ENCODE data around the gene ATAD5. TPM values are rescaled to one million over a fixed set of nuclear protein-coding genes. Genes with fewer than 3 reads are reported as not detected.

Gene ATAD5
- total and polyA plus RNA-seq, 2 of the 13 experiments (the other 11 are each of a cell fraction or from before 2014, with no cell fraction given) = 1.8 to 10.7 TPM

DNA sequence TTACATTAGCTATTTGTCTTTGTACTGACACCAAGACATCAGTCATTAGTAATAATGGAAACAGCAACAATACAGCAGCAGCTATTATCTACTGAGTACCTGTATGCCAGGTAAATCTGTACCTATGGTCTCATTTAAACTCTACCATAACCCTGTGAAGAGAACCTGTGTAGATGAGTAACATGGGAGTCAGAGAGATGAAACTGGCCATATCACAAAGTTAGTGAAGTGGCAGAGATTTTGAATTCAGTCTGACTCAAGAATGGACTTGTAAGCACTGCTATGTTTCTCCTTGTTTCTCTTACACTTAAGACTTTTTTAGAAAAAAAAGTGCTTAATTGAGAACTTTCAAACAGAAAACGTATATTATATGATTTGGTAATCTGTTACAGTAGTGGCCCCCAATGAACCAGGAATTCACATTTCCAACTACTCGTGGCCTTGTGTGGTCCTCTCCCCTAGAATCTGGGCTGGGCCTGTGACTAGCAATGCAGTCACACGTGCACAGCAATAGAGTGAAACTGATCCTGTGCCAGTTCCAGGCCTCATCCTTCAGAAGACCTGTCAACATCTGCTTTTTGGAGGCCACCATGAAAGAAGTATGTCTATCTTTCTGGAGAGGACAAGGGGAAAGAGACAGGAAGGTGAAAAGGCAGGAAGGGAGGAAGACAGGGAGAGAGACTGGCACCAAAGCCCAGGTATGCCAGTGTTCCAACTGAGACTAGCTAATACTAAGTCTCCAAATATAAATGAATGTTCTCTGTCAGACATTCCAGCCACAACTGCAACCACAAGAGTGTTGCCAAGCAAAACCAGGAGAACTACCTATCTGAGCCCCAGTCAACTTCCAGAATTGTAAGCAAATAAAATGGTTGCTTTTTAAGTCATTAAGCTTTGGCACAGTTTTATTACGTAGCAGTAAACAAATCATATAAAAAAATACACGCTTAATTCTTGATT lies 19.3 kb upstream of the ATAD5 start:
- Histone ChIP-seq H3K27me3 (ENCODE audit: control insufficient read depth in 1 of 2, insufficient read depth in 2 of 2, low read length in 2 of 2) (no peaks in the 10 kb centered on the region), H3K9ac (ENCODE audit: insufficient read depth, low read depth, low read length) (no peak overlapping the region), H3K4me3 (replicated peaks in 1 of 3; ENCODE audit: insufficient read depth in 1 of 3, low read depth in 2 of 3, low read length in 3 of 3) (no peak overlapping the region), H3K4me2 (ENCODE audit: low read depth, low read length) (no peak overlapping the region), H2AFZ (ENCODE audit: low read length) (no peak overlapping the region), H3K9me3 (ENCODE audit: low read length) (no peaks in the 10 kb centered on the region), H3K4me1 (ENCODE audit: insufficient read depth, low read length) (no peaks in the 10 kb centered on the region), H3K79me2 (ENCODE audit: insufficient read depth, low read length) (no peaks in the 10 kb centered on the region), H3K27ac (ENCODE audit: extremely low read length, insufficient read depth, low read length) (no peak overlapping the region), H3K36me3 (replicated peaks in 1 of 2; ENCODE audit: control insufficient read depth in 1 of 2, insufficient read depth in 2 of 2, low read length in 2 of 2) (peaks cover 0 to 10% of the 10 kb centered on the region in 2 experiments; a peak in 2 of 5 replicates), H4K20me1 (ENCODE audit: insufficient read depth, low read length) (no peaks in the 10 kb centered on the region)
- FAIRE-seq = no peak
- ChIA-PET POLR2A (no interaction called here), CTCF (ENCODE audit: low intra/inter-chr PET ratio, low total read pairs) (no interaction called here)
- no peak for DNase-seq (ENCODE audit: low spot score)
- intact Hi-C loops (cut with micrococcal nuclease; ENCODE audit: unreplicated experiment) (no loop called here), in situ Hi-C loops (cut with HindIII; ENCODE audit: extremely low pct_ligation_motif_present, low pct_unique_long_range_greater_than_20kb) (no loop called here)
- BruUV-seq (replicated peaks) = no TSS peak
- no peak for TF ChIP-seq IKZF5 (CRISPR knock-in tag; IDR thresholded peaks at IDR 0.05)
- TF ChIP-seq SMAD1 (CRISPR knock-in tag; IDR thresholded peaks at IDR 0.05; ENCODE audit: borderline replicate concordance, low read depth) = no peak
- no peak for TF ChIP-seq JDP2 (CRISPR knock-in tag; IDR thresholded peaks at IDR 0.05; ENCODE audit: borderline replicate concordance)
- no peak for TF ChIP-seq ZNF3 (CRISPR knock-in tag; IDR thresholded peaks at IDR 0.05)
- TF ChIP-seq ZNF142 (CRISPR knock-in tag; IDR thresholded peaks at IDR 0.05) = no peak
- TF ChIP-seq, protein P1, sequence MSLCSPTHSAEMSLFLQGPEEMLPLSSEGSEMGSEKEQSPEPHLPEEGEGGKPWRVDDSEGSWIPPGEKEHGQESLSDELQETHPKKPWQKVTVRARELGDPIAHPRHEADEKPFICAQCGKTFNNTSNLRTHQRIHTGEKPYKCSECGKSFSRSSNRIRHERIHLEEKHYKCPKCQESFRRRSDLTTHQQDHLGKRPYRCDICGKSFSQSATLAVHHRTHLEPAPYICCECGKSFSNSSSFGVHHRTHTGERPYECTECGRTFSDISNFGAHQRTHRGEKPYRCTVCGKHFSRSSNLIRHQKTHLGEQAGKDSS (CRISPR knock-in tag; IDR thresholded peaks at IDR 0.05; ENCODE audit: borderline replicate concordance, low read depth) = no peak
- TF ChIP-seq GATAD2A (CRISPR knock-in tag; IDR thresholded peaks at IDR 0.05) = no peak
- TF ChIP-seq, protein P2, sequence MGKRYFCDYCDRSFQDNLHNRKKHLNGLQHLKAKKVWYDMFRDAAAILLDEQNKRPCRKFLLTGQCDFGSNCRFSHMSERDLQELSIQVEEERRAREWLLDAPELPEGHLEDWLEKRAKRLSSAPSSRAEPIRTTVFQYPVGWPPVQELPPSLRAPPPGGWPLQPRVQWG (CRISPR knock-in tag; IDR thresholded peaks at IDR 0.05; ENCODE audit: borderline replicate concordance, low read depth) = no peak
- no peak for TF ChIP-seq MXD4 (CRISPR knock-in tag; IDR thresholded peaks at IDR 0.05)
- TF ChIP-seq ZNF317 (CRISPR knock-in tag; IDR thresholded peaks at IDR 0.05) = no peak
- ATAC-seq = no peak
- WGBS (ENCODE audit: low lambda C conversion rate) = 90% methylated on average over 5 of the region's 5 CpGs

Measured in HepG2 (cell line).